GM21447 (cell line): Measurements from ENCODE around the gene FBXL13.
A peak's percentile ranks its signal among the peaks of the same experiment; 100 is the strongest.
"Not testable (repeated sequence)": the region's sequence is repeated elsewhere in the genome, so short reads cannot be mapped to it uniquely, and the experiment has no call there.

Source experiments
- ATAC-seq: cut with Tn5 transposase; IDR thresholded peaks from one replicate; pipeline ENCODE4 v1.9.1; 2021; ENCODE audit not compliant: unreplicated experiment

The FBXL13 gene

GRCh38 chr7:103074519-103075336, at the start of gene FBXL13, which contains the start of gene ARMC10:
FBXL13 (minus strand) TSS chr7:103074796.
ARMC10 (plus strand) TSS chr7:103075140; CDS start chr7:103075273, 133 bp downstream.
- peak; percentile 92 for ATAC-seq

- ATAC-seq, result no peak
Observed at GRCh38 chr7:103123529-103123928, 48.9 kb upstream of the FBXL13 start.

GRCh38 chr7:103121641-103122040, 47.0 kb upstream of the FBXL13 start:
- no peak for ATAC-seq

- ATAC-seq, result no peak
Observed at GRCh38 chr7:103120362-103120761, 45.8 kb upstream of the FBXL13 start.

GRCh38 chr7:103119791-103120291, 45.2 kb upstream of the FBXL13 start:
- no peak for ATAC-seq

- no peak for ATAC-seq
Observed at GRCh38 chr7:103117465-103117864, 42.9 kb upstream of the FBXL13 start.

GRCh38 chr7:103116991-103117390, 42.4 kb upstream of the FBXL13 start:
- no peak for ATAC-seq

GRCh38 chr7:103116511-103116910, 41.9 kb upstream of the FBXL13 start:
- no peak for ATAC-seq

GRCh38 chr7:103115771-103116170, 41.2 kb upstream of the FBXL13 start:
- no peak for ATAC-seq

- ATAC-seq, result no peak
Observed at GRCh38 chr7:103114576-103115008, 40.0 kb upstream of the FBXL13 start.

GRCh38 chr7:103113164-103113563, 38.6 kb upstream of the FBXL13 start:
- no peak for ATAC-seq

GRCh38 chr7:103106703-103107070, 32.1 kb upstream of the FBXL13 start:
- ATAC-seq, result not testable (repeated sequence)

- no peak for ATAC-seq
Observed at GRCh38 chr7:103106005-103106702, 31.6 kb upstream of the FBXL13 start.

- ATAC-seq, result no peak
Observed at GRCh38 chr7:103101543-103101942, 26.9 kb upstream of the FBXL13 start.

- ATAC-seq, result no peak
Observed at GRCh38 chr7:103100348-103100747, 25.8 kb upstream of the FBXL13 start.

- no peak for ATAC-seq
Observed at GRCh38 chr7:103097041-103097440, 22.4 kb upstream of the FBXL13 start.

GRCh38 chr7:103095558-103095957, 21.0 kb upstream of the FBXL13 start:
- not testable (repeated sequence) for ATAC-seq

GRCh38 chr7:103094102-103094501, 19.5 kb upstream of the FBXL13 start:
- ATAC-seq, result no peak

GRCh38 chr7:103093429-103093828, 18.8 kb upstream of the FBXL13 start:
- no peak for ATAC-seq

GRCh38 chr7:103092321-103092720, 17.7 kb upstream of the FBXL13 start:
- ATAC-seq, result not testable (repeated sequence)

GRCh38 chr7:103083210-103083609, 8.6 kb upstream of the FBXL13 start:
- no peak for ATAC-seq

- no peak for ATAC-seq
Observed at GRCh38 chr7:103082497-103082896, 7.9 kb upstream of the FBXL13 start.
